Astrocyte (in vitro differentiated cells and primary cell): ENCODE results near the gene ANKRD23. TPM values are rescaled to one million over a fixed set of nuclear protein-coding genes. Genes with fewer than 3 reads are reported as not detected.

ENCODE experiments used
- DNase-seq: peaks from one replicate; pipeline ENCODE4 v3.0.0-alpha.2; 2010; ENCODE audit warnings: low read depth
- FAIRE-seq: peaks from 2 replicates; lab custom pipeline; 2011; peaks lifted over from hg19 to GRCh38; lab: Jason Lieb, UNC
- H2AFZ ChIP-seq: 2 replicates; pipeline ENCODE4 v1.6.0; 2012; ENCODE audit warnings: low read depth, low read length, inconsistent platforms
- H3K27ac ChIP-seq: 2 replicates; pipeline ENCODE4 v1.5.1; 2011; ENCODE audit warnings: low read depth, low read length, inconsistent platforms
- H3K27me3 ChIP-seq: 2 replicates; pipeline ENCODE4 v1.6.0; 2011; ENCODE audit warnings: low read length, inconsistent platforms; ENCODE audit not compliant: insufficient read depth
- H3K36me3 ChIP-seq: 2 replicates; pipeline ENCODE4 v1.5.1; 2011; ENCODE audit warnings: low read length, inconsistent platforms; ENCODE audit not compliant: insufficient read depth
- H3K4me1 ChIP-seq: 2 replicates; pipeline ENCODE4 v1.5.1; 2011; ENCODE audit warnings: low read length, inconsistent platforms; ENCODE audit not compliant: insufficient read depth
- H3K4me2 ChIP-seq: 2 replicates; pipeline ENCODE4 v1.6.0; 2012; ENCODE audit warnings: low read length, inconsistent platforms
- H3K4me3 ChIP-seq: 2 replicates; pipeline ENCODE4 v1.5.1; 2011; ENCODE audit warnings: low read depth, mild to moderate bottlenecking, low read length, inconsistent platforms; ENCODE audit not compliant: insufficient read depth
- H3K79me2 ChIP-seq: 2 replicates; pipeline ENCODE4 v1.6.0; 2012; ENCODE audit warnings: mild to moderate bottlenecking, low read length, inconsistent platforms; ENCODE audit not compliant: insufficient read depth
- H3K9ac ChIP-seq: 2 replicates; pipeline ENCODE4 v1.6.0; 2012; ENCODE audit warnings: mild to moderate bottlenecking, low read length, inconsistent platforms
- H3K9me3 ChIP-seq: 2 replicates; pipeline ENCODE4 v1.5.1; 2012; ENCODE audit warnings: low read depth, mild to moderate bottlenecking, low read length, inconsistent platforms; ENCODE audit not compliant: insufficient read depth
- H4K20me1 ChIP-seq: 2 replicates; pipeline ENCODE4 v1.6.0; 2012; ENCODE audit warnings: low read length, inconsistent platforms; ENCODE audit not compliant: insufficient read depth
- H3K27ac Mint-ChIP-seq: one replicate; pipeline ENCODE4 v1.8.0; 2021; ENCODE audit warnings: mild to moderate bottlenecking, mixed read lengths; ENCODE audit not compliant: unreplicated experiment
- H3K27me3 Mint-ChIP-seq: one replicate; pipeline ENCODE4 v1.8.0; 2021; ENCODE audit warnings: low read depth, mixed read lengths; ENCODE audit not compliant: unreplicated experiment
- H3K36me3 Mint-ChIP-seq: one replicate; pipeline ENCODE4 v1.8.0; 2021; ENCODE audit warnings: low read depth, mixed read lengths; ENCODE audit not compliant: unreplicated experiment
- H3K4me1 Mint-ChIP-seq: one replicate; pipeline ENCODE4 v1.8.0; 2021; ENCODE audit warnings: low read depth, mixed read lengths; ENCODE audit not compliant: unreplicated experiment
- H3K4me3 Mint-ChIP-seq: one replicate; pipeline ENCODE4 v1.8.0; 2021; ENCODE audit warnings: mild to moderate bottlenecking, moderate library complexity, mixed read lengths; ENCODE audit not compliant: unreplicated experiment
- H3K9me3 Mint-ChIP-seq: one replicate; pipeline ENCODE4 v1.8.0; 2021; ENCODE audit warnings: mild to moderate bottlenecking, mixed read lengths; ENCODE audit not compliant: unreplicated experiment
- EZH2 ChIP-seq: IDR thresholded peaks from 2 replicates; pipeline ENCODE4 v1.6.1; 2012; ENCODE audit warnings: mild to moderate bottlenecking, low read length, inconsistent platforms; ENCODE audit not compliant: insufficient read depth
- total RNA-seq: library from RNA; stranded (reverse); gene quantifications from 2 replicates; pipeline ENCODE4 v1.2.1, GENCODE V29; 2021
- TF ChIP-seq, protein P1 (sequence below): IDR thresholded peaks from 2 replicates; pipeline ENCODE4 v1.5.1; 2011; ENCODE audit warnings: low read depth, mild to moderate bottlenecking, inconsistent platforms, low read length, moderate library complexity; ENCODE audit not compliant: insufficient read depth

The ANKRD23 gene
- total RNA-seq, 1 donor from 2014 or later = 2.5 TPM

DNA sequence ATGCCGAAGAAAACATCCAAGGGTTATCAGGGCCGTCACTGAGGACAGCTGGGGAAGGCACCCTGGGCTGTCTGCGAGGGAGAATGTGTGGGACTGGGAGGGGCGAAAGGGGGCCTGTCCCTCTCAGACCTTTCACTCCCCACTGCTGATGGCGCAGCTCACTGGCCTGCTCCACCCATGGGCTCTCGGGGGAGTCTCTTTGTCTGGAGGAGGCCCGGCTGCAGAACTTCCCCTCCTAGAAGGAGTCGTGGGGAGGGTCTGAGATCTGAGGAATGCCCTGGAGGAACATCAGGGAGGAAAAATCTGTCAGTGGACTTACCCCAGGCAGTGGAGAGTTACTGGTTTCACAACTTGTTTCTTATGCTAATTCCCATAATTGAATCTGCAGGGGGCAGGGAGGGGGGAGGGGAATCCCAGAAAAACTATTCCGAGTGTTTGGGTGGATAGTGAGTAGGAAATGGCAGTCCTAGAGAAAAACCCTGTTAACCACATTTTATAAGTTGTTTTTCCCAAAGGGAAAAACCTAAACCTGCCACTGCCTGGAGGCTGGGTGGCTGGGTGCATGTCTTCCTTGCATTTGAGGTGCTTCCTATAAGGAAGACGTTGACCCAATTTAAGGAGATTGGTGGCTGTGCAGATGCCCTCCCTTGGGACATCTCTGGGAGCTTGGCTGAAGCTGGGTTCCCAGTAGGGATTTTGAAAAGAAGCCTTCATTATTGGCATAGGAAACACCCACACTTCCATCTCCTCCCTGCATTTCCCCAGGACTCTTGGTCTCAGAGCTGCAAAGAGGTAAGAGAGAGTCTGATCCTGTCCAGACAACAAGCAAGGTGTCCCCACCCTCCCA is 37.8 kb upstream of the ANKRD23 start:
- Histone ChIP-seq H3K9ac (no peak overlapping the region), H3K4me1 (no peaks in the 10 kb centered on the region), H4K20me1 (no peaks in the 10 kb centered on the region), H3K9me3 (no peaks in the 10 kb centered on the region), H3K4me2 (no peak overlapping the region), H3K79me2 (no peaks in the 10 kb centered on the region), H3K27me3 (peaks cover 5% of the 10 kb centered on the region), H3K27ac (no peak overlapping the region), H3K36me3 (no peaks in the 10 kb centered on the region), H3K4me3 (no peak overlapping the region), H2AFZ (no peak overlapping the region)
- peaks cover 16% of the 10 kb centered on the region for H3K27me3 Mint-ChIP-seq
- FAIRE-seq (no peak), DNase-seq (no peak)
- no peak overlapping the region for H3K27ac Mint-ChIP-seq
- H3K4me1 Mint-ChIP-seq = peaks cover 11% of the 10 kb centered on the region
- no peaks in the 10 kb centered on the region for H3K9me3 Mint-ChIP-seq
- H3K4me3 Mint-ChIP-seq = no peak overlapping the region
- no peak for TF ChIP-seq EZH2
- TF ChIP-seq, protein P1, sequence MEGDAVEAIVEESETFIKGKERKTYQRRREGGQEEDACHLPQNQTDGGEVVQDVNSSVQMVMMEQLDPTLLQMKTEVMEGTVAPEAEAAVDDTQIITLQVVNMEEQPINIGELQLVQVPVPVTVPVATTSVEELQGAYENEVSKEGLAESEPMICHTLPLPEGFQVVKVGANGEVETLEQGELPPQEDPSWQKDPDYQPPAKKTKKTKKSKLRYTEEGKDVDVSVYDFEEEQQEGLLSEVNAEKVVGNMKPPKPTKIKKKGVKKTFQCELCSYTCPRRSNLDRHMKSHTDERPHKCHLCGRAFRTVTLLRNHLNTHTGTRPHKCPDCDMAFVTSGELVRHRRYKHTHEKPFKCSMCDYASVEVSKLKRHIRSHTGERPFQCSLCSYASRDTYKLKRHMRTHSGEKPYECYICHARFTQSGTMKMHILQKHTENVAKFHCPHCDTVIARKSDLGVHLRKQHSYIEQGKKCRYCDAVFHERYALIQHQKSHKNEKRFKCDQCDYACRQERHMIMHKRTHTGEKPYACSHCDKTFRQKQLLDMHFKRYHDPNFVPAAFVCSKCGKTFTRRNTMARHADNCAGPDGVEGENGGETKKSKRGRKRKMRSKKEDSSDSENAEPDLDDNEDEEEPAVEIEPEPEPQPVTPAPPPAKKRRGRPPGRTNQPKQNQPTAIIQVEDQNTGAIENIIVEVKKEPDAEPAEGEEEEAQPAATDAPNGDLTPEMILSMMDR = no peak
- no peaks in the 10 kb centered on the region for H3K36me3 Mint-ChIP-seq

DNA sequence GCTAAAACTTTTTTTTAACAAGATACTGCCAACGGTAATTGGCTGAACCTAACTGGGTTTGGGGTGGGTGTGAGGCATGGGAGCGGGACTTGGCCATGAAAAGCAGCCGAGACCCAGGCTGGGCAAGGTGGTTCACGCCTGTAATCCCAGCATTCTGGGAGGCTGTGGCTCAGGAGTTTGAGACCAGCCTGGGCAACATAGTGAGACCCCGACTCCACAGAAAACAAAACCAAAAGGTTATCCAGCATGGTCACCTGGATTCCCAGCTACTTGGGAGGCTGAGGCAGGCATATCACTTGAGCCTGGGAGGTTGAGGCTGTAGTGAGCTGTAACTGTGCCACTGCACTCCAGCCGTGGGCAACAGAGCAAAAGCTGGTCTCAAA is 37.1 kb upstream of the ANKRD23 start:
- H3K27me3 ChIP-seq = peaks cover 5% of the 10 kb centered on the region
- H4K20me1 ChIP-seq = no peaks in the 10 kb centered on the region
- TF ChIP-seq, protein P1 = no peak
- TF ChIP-seq EZH2 = no peak
- no peaks in the 10 kb centered on the region for H3K9me3 ChIP-seq
- no peaks in the 10 kb centered on the region for H3K79me2 ChIP-seq
- Mint-ChIP-seq H3K27me3 (peaks cover 17% of the 10 kb centered on the region), H3K27ac (no peak overlapping the region), H3K4me3 (no peak overlapping the region), H3K4me1 (peaks cover 12% of the 10 kb centered on the region), H3K9me3 (no peaks in the 10 kb centered on the region), H3K36me3 (no peaks in the 10 kb centered on the region)
- H3K36me3 ChIP-seq = no peaks in the 10 kb centered on the region
- H3K4me1 ChIP-seq = no peaks in the 10 kb centered on the region
- no peak overlapping the region for H2AFZ ChIP-seq
- FAIRE-seq (no peak), DNase-seq (no peak)
- no peak overlapping the region for H3K27ac ChIP-seq
- no peak overlapping the region for H3K4me2 ChIP-seq
- H3K9ac ChIP-seq = no peak overlapping the region
- no peak overlapping the region for H3K4me3 ChIP-seq

DNA sequence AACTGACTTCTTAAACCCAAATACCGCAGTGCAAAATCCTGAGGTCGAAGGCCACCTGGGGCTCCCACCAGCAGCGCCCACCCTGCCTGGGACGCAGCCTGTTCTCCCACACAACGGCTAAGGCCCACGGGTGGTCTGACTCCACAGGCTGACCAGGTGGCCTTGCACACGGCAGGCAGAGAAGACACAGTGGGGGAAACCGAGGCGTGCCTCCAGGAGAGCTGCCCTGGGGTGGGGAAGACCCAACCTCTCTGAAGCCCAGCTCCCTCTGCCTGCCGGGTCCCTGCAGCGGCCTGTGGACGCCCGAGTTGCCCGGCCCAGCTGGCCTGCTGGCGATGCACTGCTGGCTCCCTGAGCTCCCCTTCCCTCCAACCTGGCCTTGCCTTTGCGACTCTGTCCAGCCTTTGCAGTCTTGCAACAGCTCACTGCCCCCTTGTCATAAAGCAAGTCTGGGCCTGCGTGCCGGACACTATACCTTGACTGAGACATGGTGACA is 35.8 kb upstream of the ANKRD23 start:
- Mint-ChIP-seq H3K36me3 (no peaks in the 10 kb centered on the region), H3K4me3 (no peak overlapping the region), H3K27me3 (peaks cover 14% of the 10 kb centered on the region), H3K4me1 (peaks cover 18% of the 10 kb centered on the region), H3K9me3 (no peaks in the 10 kb centered on the region), H3K27ac (no peak overlapping the region)
- Histone ChIP-seq H3K4me3 (no peak overlapping the region), H3K4me1 (no peaks in the 10 kb centered on the region), H3K79me2 (no peaks in the 10 kb centered on the region), H3K27ac (no peak overlapping the region), H3K9ac (no peak overlapping the region), H4K20me1 (no peaks in the 10 kb centered on the region), H3K27me3 (peaks cover 5% of the 10 kb centered on the region), H3K9me3 (no peaks in the 10 kb centered on the region), H3K36me3 (no peaks in the 10 kb centered on the region), H3K4me2 (no peak overlapping the region), H2AFZ (no peak overlapping the region)
- FAIRE-seq (no peak), DNase-seq (no peak)
- TF ChIP-seq, protein P1 = no peak
- no peak for TF ChIP-seq EZH2
